ENCODE results near the gene PIK3C2B.

PIK3C2B gene

GRCh38 chr1:204509186-204509635, 14.6 kb upstream of the PIK3C2B start:
- TF ChIP-seq ZNF384 (IDR thresholded peaks at IDR 0.05) (no peak), L3MBTL2 (conservative IDR thresholded peaks at IDR 0.05) (no peak), ELF4 (IDR thresholded peaks at IDR 0.05) (no peak)
- POLR2A ChIA-PET, result interaction anchor here (1.3 to 4.3 kb wide), 2 partner anchors 7 to 78 kb away, joined by 3 to 83 read pairs; partner anchors contain the start of gene MDM4
- CTCF ChIA-PET, result no interaction called here
- DNase-seq (ENCODE audit: extremely low spot score), result no peak

- ChIA-PET CTCF (interaction anchor here (0.6 to 4.4 kb wide), 8 partner anchors 9 to 696 kb away, joined by 3 to 25 read pairs (median 4); partner anchors contain the start of gene MDM4), POLR2A (interaction anchor here (0.8 to 4.3 kb wide), 12 partner anchors 8 to 177 kb away, joined by 3 to 83 read pairs (median 4); partner anchors contain the start of genes MDM4 and PIK3C2B)
- no peak for DNase-seq (ENCODE audit: extremely low spot score)
- peak; percentile 55 for TF ChIP-seq L3MBTL2 (conservative IDR thresholded peaks at IDR 0.05)
- TF ChIP-seq SUZ12 (IDR thresholded peaks at IDR 0.05), result no peak
These were observed 12.9 kb upstream of the PIK3C2B start for GRCh38 chr1:204507317-204508105.

GRCh38 chr1:204506969-204507316, 12.3 kb upstream of the PIK3C2B start:
- POLR2A ChIA-PET, result interaction anchor here (0.8 to 4.3 kb wide), 9 partner anchors 9 to 177 kb away, joined by 3 to 83 read pairs (median 5); partner anchors contain the start of genes MDM4 and PIK3C2B
- TF ChIP-seq FOXM1 (IDR thresholded peaks at IDR 0.05; ENCODE audit: borderline replicate concordance), result peak; percentile 71; the same call in 1 of the 2 replicates
- TF ChIP-seq SUZ12 (IDR thresholded peaks at IDR 0.05), result no peak
- TF ChIP-seq ARNT (IDR thresholded peaks at IDR 0.05), result peak; percentile 69; the same call in 1 of the 2 replicates
- TF ChIP-seq TARDBP (IDR thresholded peaks at IDR 0.05), result peak; percentile 28; the same call in 1 of the 2 replicates
- no peak; the same call in 1 of the 2 replicates for TF ChIP-seq FOXK2 (IDR thresholded peaks at IDR 0.05)
- DNase-seq (ENCODE audit: extremely low spot score), result peak; percentile 69
- CTCF ChIA-PET, result interaction anchor here (0.7 to 4.4 kb wide), 8 partner anchors 9 to 300 kb away, joined by 3 to 25 read pairs (median 6); partner anchors contain the start of gene MDM4

DNA sequence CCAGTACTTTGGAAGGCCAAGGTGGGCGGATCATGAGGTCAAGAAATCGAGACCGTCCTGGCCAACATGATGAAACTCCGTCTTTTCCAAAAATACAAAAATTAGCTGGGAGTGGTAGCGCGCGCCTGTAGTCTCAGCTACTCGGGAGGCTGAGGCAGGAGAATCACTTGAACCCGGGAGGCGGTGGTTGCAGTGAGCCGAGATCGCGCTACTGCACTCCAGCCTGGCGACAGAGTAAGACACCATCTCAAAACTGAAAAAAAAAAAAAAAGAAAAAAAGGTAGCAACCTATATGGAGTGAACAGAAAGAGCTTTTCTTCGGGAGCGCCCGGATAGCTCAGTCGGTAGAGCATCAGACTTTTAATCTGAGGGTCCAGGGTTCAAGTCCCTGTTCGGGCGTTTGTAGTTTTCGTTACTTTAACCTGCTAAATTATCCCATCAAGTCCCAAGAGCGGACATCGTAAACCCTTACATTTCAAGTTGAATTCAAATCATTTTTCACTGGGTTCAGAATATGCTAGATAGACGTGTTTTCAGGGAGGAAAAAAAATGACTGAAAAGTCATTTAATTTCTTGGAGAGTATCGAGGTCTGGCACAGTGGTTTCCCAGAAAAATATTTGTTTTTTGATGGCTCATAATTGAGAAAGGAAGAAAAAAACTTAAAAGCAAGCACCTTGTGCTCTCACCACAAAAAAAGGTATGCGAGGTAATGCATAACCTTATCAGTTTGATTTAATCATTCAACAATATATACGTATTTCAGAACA, 11.8 kb upstream of the PIK3C2B start:
- ChIA-PET CTCF (interaction anchor here (0.7 to 4.4 kb wide), 10 partner anchors 9 to 300 kb away, joined by 3 to 25 read pairs (median 4); partner anchors contain the start of gene MDM4), POLR2A (interaction anchor here (0.8 to 4.3 kb wide), 10 partner anchors 10 to 178 kb away, joined by 3 to 83 read pairs (median 5); partner anchors contain the start of genes MDM4 and PIK3C2B)
- DNase-seq (ENCODE audit: extremely low spot score), result peak; percentile 54
- no peak for TF ChIP-seq HDGF (IDR thresholded peaks at IDR 0.05; ENCODE audit: borderline replicate concordance)
- TF ChIP-seq FOXK2 (IDR thresholded peaks at IDR 0.05), result no peak
- TF ChIP-seq L3MBTL2 (conservative IDR thresholded peaks at IDR 0.05), result no peak
- peak; percentile 44; the same call in 1 of the 2 replicates for TF ChIP-seq CTBP1 (IDR thresholded peaks at IDR 0.05; ENCODE audit: borderline replicate concordance)
- TF ChIP-seq PKNOX1 (IDR thresholded peaks at IDR 0.05), result peak; percentile 43; the same call in 1 of the 2 replicates
- no peak for TF ChIP-seq BHLHE40 (IDR thresholded peaks at IDR 0.05; ENCODE audit: borderline replicate concordance)
- peak; percentile 32; the same call in 1 of the 2 replicates for TF ChIP-seq NFRKB (IDR thresholded peaks at IDR 0.05)
- TF ChIP-seq FOXM1 (IDR thresholded peaks at IDR 0.05; ENCODE audit: borderline replicate concordance), result no peak
- TF ChIP-seq FOXA1 (IDR thresholded peaks at IDR 0.05), result no peak
- no peak for TF ChIP-seq ARNT (IDR thresholded peaks at IDR 0.05)
- no peak for TF ChIP-seq LEF1 (IDR thresholded peaks at IDR 0.05; ENCODE audit: borderline replicate concordance)
- peak; percentile 79 for TF ChIP-seq TARDBP (IDR thresholded peaks at IDR 0.05)
- TF ChIP-seq SUZ12 (IDR thresholded peaks at IDR 0.05), result no peak
- TF ChIP-seq ZNF384 (IDR thresholded peaks at IDR 0.05), result peak; percentile 100
- no peak for TF ChIP-seq ELF4 (IDR thresholded peaks at IDR 0.05)
- TF ChIP-seq SP1 (IDR thresholded peaks at IDR 0.05), result no peak

DNA sequence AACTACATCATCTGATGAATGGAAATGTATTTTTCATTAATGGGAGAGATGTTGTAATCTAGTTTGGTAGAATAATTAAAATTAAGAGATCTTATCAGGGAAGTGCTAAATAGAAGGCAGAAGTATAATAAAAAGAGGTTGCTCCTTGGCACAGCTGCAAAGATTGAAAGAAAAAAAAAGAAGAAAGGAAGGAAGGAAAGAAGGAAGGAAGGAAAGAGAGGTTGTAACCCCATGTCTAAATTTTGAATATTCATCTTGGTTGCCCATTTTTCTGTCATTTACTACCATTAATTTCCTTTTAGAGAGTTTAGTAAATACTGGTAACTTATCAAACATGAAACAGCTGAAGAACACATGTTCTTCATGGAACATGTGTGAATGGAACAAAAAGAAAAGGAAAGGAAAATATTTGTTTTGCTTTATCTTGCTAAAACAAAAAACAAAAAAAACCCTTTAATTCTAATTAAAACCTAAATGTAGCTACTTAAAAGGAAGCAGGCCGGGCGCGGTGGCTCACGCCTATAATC, 11.1 kb upstream of the PIK3C2B start:
- CTCF ChIA-PET, result interaction anchor here (0.6 to 4.4 kb wide), 8 partner anchors 24 to 301 kb away, joined by 3 to 25 read pairs (median 4); no protein-coding TSS in a partner anchor
- TF ChIP-seq PKNOX1 (IDR thresholded peaks at IDR 0.05), result no peak
- peak; percentile 38; the same call in 1 of the 2 replicates for TF ChIP-seq L3MBTL2 (conservative IDR thresholded peaks at IDR 0.05)
- POLR2A ChIA-PET, result interaction anchor here (0.8 to 4.3 kb wide), 9 partner anchors 10 to 95 kb away, joined by 3 to 83 read pairs (median 5); partner anchors contain the start of genes MDM4 and PIK3C2B
- no peak for DNase-seq (ENCODE audit: extremely low spot score)

DNA sequence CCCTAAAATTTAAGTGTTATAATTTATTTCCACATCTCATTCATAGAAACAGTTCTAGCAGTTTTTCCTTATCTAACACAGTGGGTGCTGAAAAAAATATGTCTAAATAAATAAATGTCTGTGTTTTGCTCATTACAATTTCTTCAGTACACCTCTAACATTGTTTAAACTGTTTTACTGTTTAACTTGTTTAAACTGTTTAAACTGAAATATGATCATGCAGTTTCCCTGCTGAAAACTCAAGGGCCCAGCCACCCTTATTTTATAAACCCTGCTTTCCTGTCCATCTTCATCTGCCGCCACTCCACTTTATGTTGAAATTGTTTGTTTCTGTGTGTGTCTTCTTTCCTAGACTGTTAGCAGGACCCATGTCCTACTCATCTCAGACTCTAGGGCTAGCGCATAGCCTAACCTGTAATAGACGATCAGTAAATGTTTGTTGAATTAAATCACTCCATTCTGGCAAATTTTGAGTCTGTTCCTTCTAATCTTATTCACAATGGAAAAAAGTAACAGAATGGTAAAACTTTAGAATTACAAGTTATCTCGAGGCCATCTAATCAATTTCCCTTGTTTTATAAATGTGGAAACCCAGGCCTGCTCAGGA, 9.4 kb upstream of the PIK3C2B start:
- TF ChIP-seq ZNF384 (IDR thresholded peaks at IDR 0.05) (no peak), PKNOX1 (IDR thresholded peaks at IDR 0.05) (0 out of 2 replicates have a peak, but pooled peaks have one; percentile 16), TARDBP (IDR thresholded peaks at IDR 0.05) (no peak), NFRKB (IDR thresholded peaks at IDR 0.05) (no peak), FOXK2 (IDR thresholded peaks at IDR 0.05) (no peak)
- DNase-seq (ENCODE audit: extremely low spot score), result no peak
- POLR2A ChIA-PET, result interaction anchor here (1.1 kb wide), 1 partner anchor 12 kb away, joined by 6 read pairs; the partner anchor contains the start of gene MDM4
- CTCF ChIA-PET, result interaction anchor here (0.7 to 4.4 kb wide), 12 partner anchors 10 to 245 kb away, joined by 3 to 51 read pairs (median 3); partner anchors contain the start of gene PIK3C2B
